SH-SY5Y (cell line): ENCODE data around the gene MAPK8IP1.

Source experiments
- GATA2 ChIP-seq: IDR thresholded peaks from 2 replicates; pipeline ENCODE4 v1.6.1; 2011; ENCODE audit warnings: mild to moderate bottlenecking, low read depth, low read length
- GATA3 ChIP-seq: IDR thresholded peaks from 2 replicates; pipeline ENCODE4 v1.6.1; 2011; ENCODE audit warnings: low read depth, mild to moderate bottlenecking, low read length, moderate library complexity

GRCh38 chr11:45910623-45911022, 25.2 kb downstream of the MAPK8IP1 start:
- no peak for TF ChIP-seq GATA2
- no peak for TF ChIP-seq GATA3
